H1 (cell line): ENCODE data around the gene VPS51. TPM values are rescaled to one million over a fixed set of nuclear protein-coding genes. Genes with fewer than 3 reads are reported as not detected.

Experiments used
- ASH2L ChIP-seq: fragments of 200-600, 300-600 bp; sonication (generic); IDR thresholded peaks from one replicate; pipeline ENCODE4 v1.7.1; 2017; ENCODE audit warnings: low read length
- ATF3 ChIP-seq: IDR thresholded peaks from 2 replicates; pipeline ENCODE4 v1.6.1; 2011; ENCODE audit warnings: low read depth, mild to moderate bottlenecking, low read length; ENCODE audit not compliant: insufficient read depth
- CBX8 ChIP-seq: fragments of 300-800, 300-1000 bp; sonication (generic); IDR thresholded peaks from 2 replicates; pipeline ENCODE4 v1.7.1; 2016; ENCODE audit warnings: low read depth, low read length, borderline replicate concordance
- CEBPB ChIP-seq: IDR thresholded peaks from 2 replicates; pipeline ENCODE4 v1.6.1; 2012; ENCODE audit warnings: low read depth, low read length
- CHD1 ChIP-seq: IDR thresholded peaks from 2 replicates; pipeline ENCODE4 v1.6.1; 2012; ENCODE audit warnings: low read depth, low read length, improper control_type of control experiment
- CTBP2 ChIP-seq: IDR thresholded peaks from 2 replicates; pipeline ENCODE4 v1.7.0; 2011; ENCODE audit warnings: borderline replicate concordance, mild to moderate bottlenecking, moderate library complexity, mixed read lengths, low read length; ENCODE audit not compliant: insufficient read depth, insufficient read length
- FOSL1 ChIP-seq: IDR thresholded peaks from 2 replicates; pipeline ENCODE4 v1.6.1; 2011; ENCODE audit warnings: mild to moderate bottlenecking, low read depth, low read length, moderate library complexity; ENCODE audit not compliant: insufficient read depth
- HDAC2 ChIP-seq, 2 experiments: fragments of 300-600 bp in 1 of 2; sonication (generic) in 1 of 2; IDR thresholded peaks; 2 replicates each; pipeline ENCODE4 v1.6.1; 2011 to 2012; ENCODE audit warnings: low read depth in 2 of 2, low read length in 2 of 2, mild to moderate bottlenecking in 2 of 2, moderate library complexity in 2 of 2, borderline replicate concordance in 1 of 2, inconsistent platforms in 1 of 2
- POLR2A ChIP-seq, 2 experiments: IDR thresholded peaks; 1 replicate in 1 of 2; 2 replicates in 1 of 2; pipeline ENCODE4 v1.6.1; 2011; ENCODE audit warnings: low read depth in 2 of 2, low read length in 2 of 2, mild to moderate bottlenecking in 2 of 2; ENCODE audit errors: control extremely low read depth in 1 of 2
- SP4 ChIP-seq: IDR thresholded peaks from 2 replicates; pipeline ENCODE4 v1.6.1; 2012; ENCODE audit warnings: low read length, inconsistent platforms
- SUZ12 ChIP-seq: fragments of 200-600 bp; sonication (generic); IDR thresholded peaks from 2 replicates; pipeline ENCODE4 v1.6.1; 2012; ENCODE audit warnings: mild to moderate bottlenecking, inconsistent platforms, low read length, moderate library complexity, mixed read lengths
- polyA plus RNA-seq, 7 experiments: library from polyadenylated mRNA; depleted of rRNA in 3 of 7; stranded (reverse) in 5 of 7; unstranded in 2 of 7; fragments of >200 nt in 5 of 7; fragments of 200-250 nt in 2 of 7; gene quantifications; 1 replicate in 5 of 7; 2 replicates in 1 of 7; 4 replicates in 1 of 7; pipeline versions ENCODE4 v1.2.1 to v1.2.3, GENCODE V29; 2011 to 2013; ENCODE audit warnings: missing spikeins in 2 of 7, mixed read lengths in 2 of 7
- total RNA-seq: library from RNA; stranded (reverse); fragmentation: NEBNext Ultra II Directional; extraction: Animal tissue kit (Norgen Biotek cat#: 25700); gene quantifications from 2 replicates; pipeline ENCODE4 v1.2.1, GENCODE V29; 2021
- TF ChIP-seq, protein P1 (sequence below): fragments of 300-600 bp; sonication (generic); IDR thresholded peaks from 2 replicates; pipeline ENCODE4 v1.7.1; 2012; ENCODE audit warnings: low read length, moderate library complexity, mild to moderate bottlenecking, inconsistent platforms; ENCODE audit not compliant: insufficient replicate concordance

Gene VPS51
- total and polyA plus RNA-seq, 2 of the 8 experiments (the other 6 are each of a cell fraction or from before 2014, with no cell fraction given): 97.4 to 142 TPM

DNA sequence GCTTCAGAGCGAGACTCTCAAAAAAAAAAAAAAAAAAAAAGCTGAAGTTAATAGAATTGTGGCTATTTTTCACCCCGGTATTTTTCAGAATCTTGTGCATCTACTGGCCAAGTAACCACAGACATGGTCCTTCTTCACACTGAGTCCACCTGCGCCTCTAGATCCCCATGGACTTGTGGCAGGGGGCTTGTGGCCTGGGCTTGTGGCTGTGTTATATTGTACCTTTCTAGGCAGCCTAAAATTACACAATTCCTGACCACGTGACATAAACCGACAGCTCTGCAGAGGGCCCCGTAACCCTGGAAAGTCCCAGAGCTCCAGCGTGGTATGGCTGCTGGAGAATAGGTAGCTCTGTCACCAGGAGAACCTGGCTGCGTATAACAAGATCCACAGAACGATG lies 26.8 kb upstream of the VPS51 start (continued):
- TF ChIP-seq, protein P1, sequence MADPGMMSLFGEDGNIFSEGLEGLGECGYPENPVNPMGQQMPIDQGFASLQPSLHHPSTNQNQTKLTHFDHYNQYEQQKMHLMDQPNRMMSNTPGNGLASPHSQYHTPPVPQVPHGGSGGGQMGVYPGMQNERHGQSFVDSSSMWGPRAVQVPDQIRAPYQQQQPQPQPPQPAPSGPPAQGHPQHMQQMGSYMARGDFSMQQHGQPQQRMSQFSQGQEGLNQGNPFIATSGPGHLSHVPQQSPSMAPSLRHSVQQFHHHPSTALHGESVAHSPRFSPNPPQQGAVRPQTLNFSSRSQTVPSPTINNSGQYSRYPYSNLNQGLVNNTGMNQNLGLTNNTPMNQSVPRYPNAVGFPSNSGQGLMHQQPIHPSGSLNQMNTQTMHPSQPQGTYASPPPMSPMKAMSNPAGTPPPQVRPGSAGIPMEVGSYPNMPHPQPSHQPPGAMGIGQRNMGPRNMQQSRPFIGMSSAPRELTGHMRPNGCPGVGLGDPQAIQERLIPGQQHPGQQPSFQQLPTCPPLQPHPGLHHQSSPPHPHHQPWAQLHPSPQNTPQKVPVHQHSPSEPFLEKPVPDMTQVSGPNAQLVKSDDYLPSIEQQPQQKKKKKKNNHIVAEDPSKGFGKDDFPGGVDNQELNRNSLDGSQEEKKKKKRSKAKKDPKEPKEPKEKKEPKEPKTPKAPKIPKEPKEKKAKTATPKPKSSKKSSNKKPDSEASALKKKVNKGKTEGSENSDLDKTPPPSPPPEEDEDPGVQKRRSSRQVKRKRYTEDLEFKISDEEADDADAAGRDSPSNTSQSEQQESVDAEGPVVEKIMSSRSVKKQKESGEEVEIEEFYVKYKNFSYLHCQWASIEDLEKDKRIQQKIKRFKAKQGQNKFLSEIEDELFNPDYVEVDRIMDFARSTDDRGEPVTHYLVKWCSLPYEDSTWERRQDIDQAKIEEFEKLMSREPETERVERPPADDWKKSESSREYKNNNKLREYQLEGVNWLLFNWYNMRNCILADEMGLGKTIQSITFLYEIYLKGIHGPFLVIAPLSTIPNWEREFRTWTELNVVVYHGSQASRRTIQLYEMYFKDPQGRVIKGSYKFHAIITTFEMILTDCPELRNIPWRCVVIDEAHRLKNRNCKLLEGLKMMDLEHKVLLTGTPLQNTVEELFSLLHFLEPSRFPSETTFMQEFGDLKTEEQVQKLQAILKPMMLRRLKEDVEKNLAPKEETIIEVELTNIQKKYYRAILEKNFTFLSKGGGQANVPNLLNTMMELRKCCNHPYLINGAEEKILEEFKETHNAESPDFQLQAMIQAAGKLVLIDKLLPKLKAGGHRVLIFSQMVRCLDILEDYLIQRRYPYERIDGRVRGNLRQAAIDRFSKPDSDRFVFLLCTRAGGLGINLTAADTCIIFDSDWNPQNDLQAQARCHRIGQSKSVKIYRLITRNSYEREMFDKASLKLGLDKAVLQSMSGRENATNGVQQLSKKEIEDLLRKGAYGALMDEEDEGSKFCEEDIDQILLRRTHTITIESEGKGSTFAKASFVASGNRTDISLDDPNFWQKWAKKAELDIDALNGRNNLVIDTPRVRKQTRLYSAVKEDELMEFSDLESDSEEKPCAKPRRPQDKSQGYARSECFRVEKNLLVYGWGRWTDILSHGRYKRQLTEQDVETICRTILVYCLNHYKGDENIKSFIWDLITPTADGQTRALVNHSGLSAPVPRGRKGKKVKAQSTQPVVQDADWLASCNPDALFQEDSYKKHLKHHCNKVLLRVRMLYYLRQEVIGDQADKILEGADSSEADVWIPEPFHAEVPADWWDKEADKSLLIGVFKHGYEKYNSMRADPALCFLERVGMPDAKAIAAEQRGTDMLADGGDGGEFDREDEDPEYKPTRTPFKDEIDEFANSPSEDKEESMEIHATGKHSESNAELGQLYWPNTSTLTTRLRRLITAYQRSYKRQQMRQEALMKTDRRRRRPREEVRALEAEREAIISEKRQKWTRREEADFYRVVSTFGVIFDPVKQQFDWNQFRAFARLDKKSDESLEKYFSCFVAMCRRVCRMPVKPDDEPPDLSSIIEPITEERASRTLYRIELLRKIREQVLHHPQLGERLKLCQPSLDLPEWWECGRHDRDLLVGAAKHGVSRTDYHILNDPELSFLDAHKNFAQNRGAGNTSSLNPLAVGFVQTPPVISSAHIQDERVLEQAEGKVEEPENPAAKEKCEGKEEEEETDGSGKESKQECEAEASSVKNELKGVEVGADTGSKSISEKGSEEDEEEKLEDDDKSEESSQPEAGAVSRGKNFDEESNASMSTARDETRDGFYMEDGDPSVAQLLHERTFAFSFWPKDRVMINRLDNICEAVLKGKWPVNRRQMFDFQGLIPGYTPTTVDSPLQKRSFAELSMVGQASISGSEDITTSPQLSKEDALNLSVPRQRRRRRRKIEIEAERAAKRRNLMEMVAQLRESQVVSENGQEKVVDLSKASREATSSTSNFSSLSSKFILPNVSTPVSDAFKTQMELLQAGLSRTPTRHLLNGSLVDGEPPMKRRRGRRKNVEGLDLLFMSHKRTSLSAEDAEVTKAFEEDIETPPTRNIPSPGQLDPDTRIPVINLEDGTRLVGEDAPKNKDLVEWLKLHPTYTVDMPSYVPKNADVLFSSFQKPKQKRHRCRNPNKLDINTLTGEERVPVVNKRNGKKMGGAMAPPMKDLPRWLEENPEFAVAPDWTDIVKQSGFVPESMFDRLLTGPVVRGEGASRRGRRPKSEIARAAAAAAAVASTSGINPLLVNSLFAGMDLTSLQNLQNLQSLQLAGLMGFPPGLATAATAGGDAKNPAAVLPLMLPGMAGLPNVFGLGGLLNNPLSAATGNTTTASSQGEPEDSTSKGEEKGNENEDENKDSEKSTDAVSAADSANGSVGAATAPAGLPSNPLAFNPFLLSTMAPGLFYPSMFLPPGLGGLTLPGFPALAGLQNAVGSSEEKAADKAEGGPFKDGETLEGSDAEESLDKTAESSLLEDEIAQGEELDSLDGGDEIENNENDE: no peak
- TF ChIP-seq SP4: no peak
- no peak for TF ChIP-seq CTBP2
- no peak for TF ChIP-seq CEBPB
- TF ChIP-seq ATF3: no peak
- TF ChIP-seq HDAC2 (IDR thresholded peaks at IDR 0.05; ENCODE audit: borderline replicate concordance in 1 of 2, low read depth in 2 of 2, low read length in 2 of 2): no peak
- TF ChIP-seq ASH2L: no peak
- no peak for TF ChIP-seq FOSL1
- no peak for TF ChIP-seq SUZ12
- no peak for TF ChIP-seq CHD1
- no peak for TF ChIP-seq CBX8
- no peak for TF ChIP-seq POLR2A (IDR thresholded peaks at IDR 0.05; ENCODE audit: control extremely low read depth in 1 of 2, low read depth in 2 of 2, low read length in 2 of 2)
